ENCODE data around the gene ABHD8. TPM values are rescaled to one million over a fixed set of nuclear protein-coding genes. Genes with fewer than 3 reads are reported as not detected.

The ABHD8 gene
- total and polyA plus RNA-seq, 2 of the 4 experiments (the other 2 are of a cell fraction), result 3.9 to 10.2 TPM

GRCh38 chr19:17286263-17286662, 17.0 kb downstream of the ABHD8 start:
- Histone ChIP-seq H3K27ac (ENCODE audit: insufficient read depth, low read length) (no peak overlapping the region), H2AK5ac (ENCODE audit: low read depth, low read length) (no peak overlapping the region), H3K9ac (ENCODE audit: low read depth, low read length) (no peak overlapping the region), H4K91ac (ENCODE audit: insufficient read depth, low read depth, low read length) (no peak overlapping the region), H4K20me1 (ENCODE audit: insufficient read depth, low read length) (no peaks in the 10 kb centered on the region), H3K14ac (replicated peaks; ENCODE audit: low read depth, low read length) (no peak overlapping the region), H3K9me1 (ENCODE audit: insufficient read depth, low read length) (no peaks in the 10 kb centered on the region), H3K36me3 (ENCODE audit: control insufficient read depth, insufficient read depth, low read length) (no peaks in the 10 kb centered on the region), H3K79me1 (ENCODE audit: low read depth in 1 of 2, low read length in 2 of 2) (no peaks in the 10 kb centered on the region), H3K4ac (ENCODE audit: low read depth, low read length) (no peak overlapping the region), H2AK9ac (replicated peaks; ENCODE audit: low read depth, low read length, poor library complexity) (peak overlapping the region; percentile 42), H3K4me2 (ENCODE audit: low read depth, low read length) (no peak overlapping the region), H3K4me1 (ENCODE audit: control insufficient read depth, insufficient read depth, low read length) (peaks cover 2% of the 10 kb centered on the region; the same call in 1 of the 2 replicates), H3K18ac (ENCODE audit: low read depth, low read length) (no peak overlapping the region), H2AFZ (replicated peaks; ENCODE audit: low read length, poor library complexity) (no peak overlapping the region), H4K5ac (ENCODE audit: low read depth, low read length) (no peak overlapping the region), H3K56ac (ENCODE audit: extremely low read depth, insufficient read depth, low read length) (no peak overlapping the region), H2BK5ac (ENCODE audit: low read depth, low read length, poor library complexity, severe bottlenecking) (no peak overlapping the region), H2BK15ac (ENCODE audit: low read depth, low read length) (no peak overlapping the region), H3K9me3 (ENCODE audit: control insufficient read depth, insufficient read depth, low read length) (no peaks in the 10 kb centered on the region), H4K8ac (ENCODE audit: low read depth in 2 of 2, low read length in 2 of 2) (no peak overlapping the region), H2BK120ac (ENCODE audit: low read depth, low read length) (no peak overlapping the region), H2BK20ac (ENCODE audit: low read depth, low read length) (no peak overlapping the region), H3K23ac (ENCODE audit: low read depth, low read length) (no peak overlapping the region), H3K4me3 (ENCODE audit: insufficient read depth, low read depth, low read length) (no peak overlapping the region), H3K27me3 (ENCODE audit: control insufficient read depth, insufficient read depth, low read length) (no peaks in the 10 kb centered on the region)
- TF ChIP-seq MAZ (IDR thresholded peaks at IDR 0.05; ENCODE audit: borderline replicate concordance, low read depth, low read length) (no peak), FOS (IDR thresholded peaks at IDR 0.05; ENCODE audit: low read depth, low read length) (no peak), MXI1 (IDR thresholded peaks at IDR 0.05; ENCODE audit: borderline replicate concordance, low read depth, low read length) (no peak), USF2 (IDR thresholded peaks at IDR 0.05; ENCODE audit: low read depth, low read length) (no peak), RAD21 (IDR thresholded peaks at IDR 0.05; ENCODE audit: low read length) (no peak), CEBPB (IDR thresholded peaks at IDR 0.05; ENCODE audit: low read depth, low read length) (no peak), RFX5 (IDR thresholded peaks at IDR 0.05; ENCODE audit: low read depth, low read length) (no peak), POLR2A (IDR thresholded peaks at IDR 0.05; ENCODE audit: low read depth, low read length) (no peak), SMC3 (IDR thresholded peaks at IDR 0.05; ENCODE audit: low read depth, low read length) (no peak), RCOR1 (IDR thresholded peaks at IDR 0.05; ENCODE audit: insufficient replicate concordance, low read length) (no peak), NFE2L2 (IDR thresholded peaks at IDR 0.05; ENCODE audit: low read depth, low read length) (no peak), MAFK (IDR thresholded peaks at IDR 0.05; ENCODE audit: low read depth, low read length) (no peak), CTCF (conservative IDR thresholded peaks at IDR 0.05; ENCODE audit: low read depth, low read length) (no peak), CHD1 (IDR thresholded peaks at IDR 0.05; ENCODE audit: low read depth, low read length) (no peak), BHLHE40 (IDR thresholded peaks at IDR 0.05; ENCODE audit: low read depth, low read length) (no peak), ELK1 (IDR thresholded peaks at IDR 0.05; ENCODE audit: borderline replicate concordance, low read depth, low read length) (no peak)
- in situ Hi-C loops (cut with MboI; ENCODE audit: low sequenced_read_pairs) (loop anchor here (5.0 to 10.0 kb wide), 2 partner anchors 81 to 214 kb away; no protein-coding TSS in a partner anchor), intact Hi-C loops (cut with micrococcal nuclease) (loop anchor here (10.0 kb wide), 1 partner anchor 511 kb away; no protein-coding TSS in a partner anchor), dilution Hi-C loops (cut with HindIII; ENCODE audit: low sequenced_read_pairs, unreplicated experiment) (no loop called here)
- ATAC-seq (ENCODE audit: low read depth) (no peak), DNase-seq (no peak)
- BruUV-seq (replicated peaks), result no TSS peak
- POLR2A ChIA-PET (ENCODE audit: unreplicated experiment), result no interaction called here
- 94% methylated on average over 7 of the region's 11 CpGs; no CpG with 5 or more reads in 1 of the 2 experiments for WGBS, 2 experiments (ENCODE audit: extremely low coverage in 2 of 2, insufficient read length in 1 of 2)
- CTCF ChIA-PET, result no interaction called here

Measured in IMR-90 (cell line).